ENCODE measurements around the gene TICAM1.

GRCh38 chr19:4816950-4817278 lies 14.6 kb downstream of the TICAM1 start:
- TF ChIP-seq CTCF (conservative IDR thresholded peaks at IDR 0.05; ENCODE audit: low read depth, low read length) (no peak), EZH2 (IDR thresholded peaks at IDR 0.05; ENCODE audit: borderline replicate concordance, low read depth, low read length, poor library complexity, severe bottlenecking) (no peak)
